H4 (cell line): Measurements from ENCODE around the gene SLC6A7. TPM values are rescaled to one million over a fixed set of nuclear protein-coding genes. Genes with fewer than 3 reads are reported as not detected.

Experiments used
- DNase-seq: peaks from one replicate; pipeline ENCODE4 v3.0.0-alpha.2; 2015; ENCODE audit warnings: low spot score
- total RNA-seq: library from RNA; depleted of rRNA; stranded (reverse); fragments of >200 nt; shearing (Covaris generic); gene quantifications from 2 replicates; pipeline ENCODE4 v1.2.3, GENCODE V29; 2014

Gene SLC6A7
- total RNA-seq, 1 experiment from 2014 or later, result not detected

DNA sequence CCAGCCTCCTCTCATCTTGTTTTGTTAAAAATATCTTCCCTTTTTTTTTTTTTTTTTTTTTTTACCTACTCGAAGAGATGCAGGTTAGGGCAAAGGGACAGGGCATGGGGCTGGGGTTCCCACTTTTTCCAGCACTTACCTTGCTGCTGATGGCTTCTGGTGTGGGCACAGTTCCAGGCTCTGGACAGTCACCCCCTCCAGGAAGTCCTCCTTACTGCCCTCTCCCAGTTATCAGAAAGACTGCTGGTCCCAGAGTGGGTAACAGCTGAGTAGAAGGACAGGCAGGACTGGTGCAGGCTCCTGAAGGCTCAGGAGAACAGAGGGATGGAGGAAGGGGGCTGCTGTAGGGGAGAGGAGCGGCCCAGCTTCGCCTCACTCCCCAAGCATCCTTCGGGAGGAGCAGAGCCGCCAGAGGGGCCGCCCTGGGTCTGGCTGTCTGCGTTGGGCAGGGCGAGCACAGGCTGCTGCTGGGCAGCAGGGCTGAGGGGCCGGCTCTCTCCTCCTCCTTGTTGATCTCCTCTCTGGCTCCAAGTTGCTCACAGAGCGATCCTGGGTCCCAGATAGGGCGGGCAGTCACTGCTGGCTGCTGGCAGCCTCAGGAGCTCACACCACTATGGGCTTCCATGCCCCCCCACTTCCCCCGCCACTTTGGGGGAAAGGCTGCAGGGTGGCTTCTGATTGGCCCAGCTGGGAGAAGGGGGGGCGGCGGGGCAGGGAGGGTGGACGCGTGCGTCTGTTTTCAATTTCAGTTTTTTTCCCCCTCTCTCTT is 34.4 kb upstream of the SLC6A7 start, which contains the start of gene PDGFRB:
PDGFRB (minus strand) TSS at position 588 of the 769 bp plus-strand sequence. CDS start 18,798 bp downstream, outside the sequence.
- DNase-seq, result peak; percentile 78

DNA sequence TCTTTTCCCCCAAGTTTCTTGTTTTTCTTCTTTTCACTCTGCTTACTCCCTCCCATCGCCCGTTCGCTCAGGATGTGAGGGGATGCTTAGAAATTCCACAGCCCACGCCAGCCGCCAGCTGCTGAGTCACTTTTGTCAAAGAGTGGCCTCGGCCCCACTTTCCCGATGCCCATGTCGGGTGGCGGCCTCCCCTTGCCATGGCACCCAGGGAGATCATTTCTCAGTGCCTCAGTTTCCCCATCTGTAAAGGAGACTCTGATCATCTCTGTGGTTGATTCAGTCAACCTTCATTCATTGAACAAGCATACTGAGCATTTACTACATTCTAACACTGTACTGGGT is 33.9 kb upstream of the SLC6A7 start:
- no peak for DNase-seq

DNA sequence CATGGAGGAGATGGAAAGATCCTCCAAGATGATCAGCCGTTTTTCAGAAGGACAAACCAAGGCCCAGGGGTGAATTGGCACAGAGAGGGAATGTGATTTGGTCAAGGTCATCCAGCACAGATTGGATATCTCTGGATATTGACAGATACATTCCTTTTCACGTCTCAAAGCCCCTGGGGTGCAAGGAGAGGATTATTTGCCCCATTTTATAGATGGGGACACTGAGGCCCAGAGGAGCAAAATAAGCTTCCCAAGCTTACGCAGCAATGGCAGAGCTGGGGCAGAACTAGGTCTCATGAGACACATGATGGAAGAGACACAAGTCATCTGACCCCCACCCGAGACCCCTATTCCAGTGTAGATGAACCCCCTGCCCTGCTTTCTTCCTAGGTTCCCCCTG is 33.3 kb upstream of the SLC6A7 start:
- no peak for DNase-seq

DNA sequence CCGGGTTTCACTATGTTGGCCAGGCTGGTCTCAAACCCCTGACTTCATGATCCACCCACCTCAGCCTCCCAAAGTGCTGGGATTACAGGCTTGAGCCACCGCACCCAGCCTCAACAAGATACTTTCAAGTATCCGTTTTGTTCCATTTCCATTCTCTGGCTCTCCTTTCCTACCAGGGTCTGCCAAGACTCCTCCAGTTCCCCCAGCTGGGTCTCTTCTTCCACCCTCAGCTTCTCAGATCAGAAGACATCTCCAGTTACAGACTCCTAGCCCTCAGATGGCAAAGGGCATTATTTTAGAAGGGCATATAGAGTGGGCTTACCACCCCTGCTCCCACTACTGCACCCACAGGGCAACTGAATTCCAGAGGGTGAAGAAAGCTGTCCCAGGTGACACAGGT is 32.7 kb upstream of the SLC6A7 start:
- no peak for DNase-seq

DNA sequence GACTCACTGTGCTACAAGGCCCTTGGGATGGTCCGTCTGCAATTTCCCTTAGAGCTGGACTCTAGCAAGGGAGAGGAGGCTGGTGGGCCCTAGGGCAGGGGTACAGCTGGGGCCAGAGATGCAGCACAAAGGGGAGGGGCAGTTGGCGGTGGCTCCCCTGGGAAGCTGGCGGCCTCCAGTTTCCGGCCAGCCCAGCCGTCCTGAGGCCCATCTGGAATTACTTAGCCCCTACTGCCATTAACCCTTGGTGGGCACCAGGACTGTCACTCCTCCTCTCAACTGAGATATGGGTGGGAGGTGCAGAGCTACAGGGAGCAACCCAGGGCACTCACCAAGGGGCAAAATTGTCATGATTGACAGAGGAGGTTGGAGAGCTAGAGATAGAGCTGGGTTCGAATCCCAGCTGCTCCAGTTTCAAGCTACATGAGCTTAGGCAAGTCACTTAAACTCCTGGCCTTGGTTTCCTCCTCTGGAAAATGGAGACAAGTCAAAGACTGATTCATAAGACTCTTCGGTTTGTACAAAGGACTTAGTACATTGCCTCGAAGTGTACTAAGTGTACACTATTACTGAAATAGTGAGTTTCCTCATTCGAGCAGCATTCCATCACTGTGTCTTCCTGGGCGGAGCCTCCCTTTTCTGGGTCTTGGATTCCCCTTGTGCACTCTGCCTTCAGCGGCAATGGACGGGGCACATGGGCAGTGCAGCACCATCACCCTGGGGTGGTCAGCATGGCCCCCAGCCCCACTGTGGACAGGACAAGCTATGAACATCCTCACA is 31.5 kb upstream of the SLC6A7 start:
- no peak for DNase-seq

DNA sequence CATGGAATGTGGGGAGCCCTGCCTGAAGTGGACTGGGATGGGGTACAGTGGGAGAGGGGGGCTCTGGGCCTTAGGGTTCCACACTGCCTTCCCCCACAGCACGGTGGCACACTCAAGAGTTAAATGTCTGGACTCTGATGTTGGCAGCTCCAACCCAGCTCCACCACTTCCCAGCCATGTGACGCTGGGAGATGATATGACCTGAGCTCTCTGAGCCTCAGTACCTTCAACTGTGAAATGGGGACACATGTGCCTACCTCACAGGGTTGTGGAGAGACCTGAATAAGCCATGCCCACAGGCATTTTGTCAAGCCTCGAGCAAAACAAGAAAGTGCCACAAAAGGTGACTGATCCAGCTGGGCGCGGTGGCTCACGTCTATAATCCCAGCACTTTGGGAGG is 30.8 kb upstream of the SLC6A7 start:
- DNase-seq, result no peak

DNA sequence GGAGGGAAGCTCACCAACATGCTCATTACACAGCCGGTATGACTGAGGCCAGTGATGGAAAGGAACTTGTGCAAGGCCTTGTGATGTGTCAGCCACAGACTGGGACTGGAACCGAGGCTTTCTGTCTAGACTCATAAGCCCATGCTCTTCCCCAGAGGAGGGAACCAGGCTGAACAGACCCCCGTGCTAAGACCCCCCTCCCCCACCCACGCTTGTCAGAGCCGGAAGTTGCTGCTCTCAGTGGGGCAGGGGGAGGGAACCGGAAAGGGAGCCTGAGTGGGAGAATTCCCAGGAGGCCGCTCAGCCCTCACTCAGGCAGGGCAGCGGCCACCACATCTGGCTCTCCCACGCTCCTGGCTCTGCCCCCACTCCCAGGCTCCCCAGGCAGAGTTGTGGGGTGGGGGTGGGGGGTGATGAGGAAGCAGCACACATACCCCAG is 30.1 kb upstream of the SLC6A7 start:
- DNase-seq, result no peak

DNA sequence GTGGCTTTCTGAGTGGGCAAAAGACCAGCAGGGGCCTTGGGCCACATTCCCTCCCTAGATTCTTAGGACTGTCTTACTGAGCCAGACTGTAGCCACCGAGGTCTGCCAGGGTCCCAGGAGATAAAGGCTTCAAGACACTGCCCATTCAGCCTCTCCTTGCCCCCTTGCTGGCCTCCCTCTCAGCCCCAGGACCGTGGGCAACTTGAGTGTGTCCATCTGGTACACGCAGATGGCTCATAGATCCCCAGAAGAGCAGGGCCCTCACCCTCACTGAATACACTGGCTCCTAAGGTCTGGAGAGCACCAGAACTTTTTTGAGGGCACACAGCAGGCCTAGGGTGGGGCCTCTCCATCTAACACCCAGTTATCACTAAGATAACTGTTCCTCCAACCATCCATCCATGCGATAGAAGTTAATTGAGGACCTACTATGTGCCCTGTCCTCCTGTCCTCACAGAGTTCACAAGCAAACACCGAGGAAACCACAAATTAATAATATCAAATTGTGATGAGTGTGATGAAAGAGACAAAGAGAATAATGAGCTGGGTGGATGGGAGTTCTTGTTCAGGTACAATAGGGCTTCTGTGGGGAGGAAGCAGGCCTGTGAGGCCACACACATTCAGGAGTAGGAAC is 29.3 kb upstream of the SLC6A7 start:
- DNase-seq, result no peak

DNA sequence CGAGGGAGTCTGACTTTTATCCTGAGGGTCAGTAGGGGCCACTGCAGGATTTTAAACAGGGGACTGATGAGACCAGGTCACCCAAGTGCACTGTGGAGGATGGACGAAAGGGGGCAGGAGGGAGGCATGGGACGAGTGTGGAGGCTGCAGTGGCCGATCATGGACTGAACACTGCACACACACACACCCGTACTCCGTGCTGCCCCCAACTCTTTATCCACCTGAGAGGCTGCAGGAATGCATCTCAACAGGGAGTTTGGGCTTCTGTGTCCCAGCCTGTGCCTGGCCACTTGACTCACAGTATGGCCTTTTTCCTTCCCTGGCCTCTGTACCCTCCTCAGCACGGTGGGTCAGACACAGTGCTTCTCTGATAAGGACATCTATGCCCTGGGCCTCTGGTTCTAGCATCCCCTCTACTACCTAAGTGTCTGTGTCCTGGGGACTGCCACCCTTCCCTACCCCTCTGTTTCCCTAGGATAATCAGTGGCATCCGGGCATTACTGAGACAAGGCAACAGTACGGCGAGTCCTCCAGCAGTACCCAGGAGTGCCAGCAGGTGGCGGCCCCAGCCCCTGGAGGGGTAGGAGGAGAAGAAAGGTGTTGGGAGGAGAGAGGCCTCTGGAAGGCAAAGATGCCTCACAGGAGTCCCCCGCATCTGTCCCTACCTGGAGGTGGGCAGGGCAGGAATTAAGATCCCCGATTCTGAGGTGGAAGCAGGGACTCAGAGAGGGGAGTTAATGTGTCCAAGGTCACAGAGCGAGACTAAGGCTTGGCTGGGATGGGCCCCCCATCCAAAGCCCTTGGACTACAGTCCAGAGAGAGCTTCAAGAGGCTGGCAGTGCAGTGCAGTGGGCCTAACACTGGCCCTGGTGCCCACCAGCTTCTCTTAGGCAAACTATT is 28.4 kb upstream of the SLC6A7 start:
- peak; percentile 66 for DNase-seq

DNA sequence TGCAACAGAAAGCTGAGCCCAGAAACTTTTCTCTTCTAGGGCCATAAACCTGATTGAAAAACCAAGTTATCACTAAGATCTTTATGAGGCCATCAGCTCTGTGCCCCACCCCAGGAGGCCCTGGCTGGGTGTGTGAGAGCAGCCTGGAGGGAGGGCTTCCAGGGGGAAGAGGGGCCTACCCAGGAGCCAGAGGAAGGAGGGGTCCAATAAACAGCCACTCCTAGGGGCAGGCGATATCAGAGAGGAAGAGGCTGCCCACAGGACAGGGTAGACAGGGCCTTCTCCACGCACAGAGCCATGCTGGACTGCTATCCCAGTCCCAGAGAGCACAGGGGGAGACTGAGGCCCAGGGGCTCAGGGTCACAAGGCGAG is 27.7 kb upstream of the SLC6A7 start:
- DNase-seq, result no peak

DNA sequence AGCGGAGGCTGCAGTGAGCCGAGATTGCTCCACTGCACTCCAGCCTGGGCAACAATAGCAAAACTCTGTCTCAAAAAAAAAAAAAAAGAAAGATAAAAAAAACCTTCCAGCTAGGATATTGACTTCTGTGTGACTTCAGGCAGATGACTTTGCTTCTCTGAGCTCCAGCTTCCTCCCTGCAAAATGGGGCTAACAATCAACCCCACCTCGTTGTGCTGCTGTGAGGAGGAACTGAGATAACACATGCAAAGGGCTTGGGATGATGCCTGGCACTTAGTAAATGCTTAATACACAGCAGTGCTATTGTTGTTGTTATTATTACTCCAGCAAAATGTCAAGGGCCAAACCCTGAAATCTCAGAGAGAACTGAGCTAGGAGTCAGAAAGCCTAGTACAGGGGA is 26.8 kb upstream of the SLC6A7 start:
- no peak for DNase-seq

DNA sequence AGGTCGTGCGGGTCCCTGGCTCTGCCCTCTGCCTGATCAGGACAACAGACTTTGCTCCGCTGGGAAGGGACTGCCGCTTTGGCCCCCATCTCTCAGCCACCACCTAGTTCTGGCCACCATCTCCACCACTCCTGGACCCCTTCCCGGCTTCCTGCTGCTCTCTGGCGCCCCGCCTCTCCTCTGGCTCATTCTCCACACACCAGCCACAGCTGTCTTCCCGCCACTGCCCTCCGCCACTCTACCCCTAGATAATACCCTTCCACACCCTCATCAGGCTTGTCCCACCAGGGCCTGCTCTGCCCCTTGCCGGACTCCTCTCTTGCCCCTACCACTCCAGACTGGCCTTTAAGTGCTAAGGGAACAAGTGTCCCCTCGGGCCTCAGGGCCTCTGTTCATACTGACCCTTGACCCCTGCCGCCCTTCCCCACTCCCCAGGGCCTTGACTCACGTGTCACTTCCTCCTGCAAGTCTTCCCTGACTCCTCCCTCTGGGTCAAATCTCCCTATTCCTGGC is 26.3 kb upstream of the SLC6A7 start:
- DNase-seq, result no peak

DNA sequence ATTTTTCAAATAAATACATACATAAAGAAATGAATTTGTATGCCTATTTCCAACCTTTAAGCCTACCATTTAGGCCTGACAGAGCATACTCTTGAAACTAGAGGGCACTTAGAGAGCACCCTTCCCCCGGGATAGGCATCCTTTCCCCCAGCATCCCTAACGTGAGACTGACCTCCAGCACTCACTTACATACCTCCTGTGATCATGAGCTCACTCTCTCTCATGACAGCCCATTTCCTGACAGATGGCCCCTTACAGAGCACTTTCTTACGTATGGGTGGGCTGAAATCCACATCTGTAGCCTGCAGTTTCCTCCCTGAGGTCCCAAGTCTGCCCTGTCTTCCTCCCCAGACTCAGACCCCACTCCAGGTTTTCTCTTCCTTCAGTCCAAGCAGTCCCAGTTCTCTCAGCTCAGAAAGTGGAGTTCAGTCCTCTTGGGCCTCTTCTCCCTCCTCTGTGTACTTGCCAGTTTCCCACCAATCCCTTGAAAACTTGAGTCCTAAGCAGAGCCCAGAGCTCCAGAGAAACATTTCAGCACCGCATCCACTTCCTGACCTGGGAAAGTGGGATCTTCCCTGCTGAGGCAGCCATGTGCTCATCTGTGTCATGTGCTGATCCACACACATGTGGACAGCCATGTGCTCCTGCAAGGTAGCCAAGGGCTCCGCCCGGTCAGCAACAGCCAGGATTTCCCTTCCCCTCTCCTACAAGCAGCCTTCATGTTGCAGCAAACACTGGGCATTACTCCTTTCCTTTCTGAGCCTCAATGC is 25.5 kb upstream of the SLC6A7 start:
- DNase-seq, result no peak

DNA sequence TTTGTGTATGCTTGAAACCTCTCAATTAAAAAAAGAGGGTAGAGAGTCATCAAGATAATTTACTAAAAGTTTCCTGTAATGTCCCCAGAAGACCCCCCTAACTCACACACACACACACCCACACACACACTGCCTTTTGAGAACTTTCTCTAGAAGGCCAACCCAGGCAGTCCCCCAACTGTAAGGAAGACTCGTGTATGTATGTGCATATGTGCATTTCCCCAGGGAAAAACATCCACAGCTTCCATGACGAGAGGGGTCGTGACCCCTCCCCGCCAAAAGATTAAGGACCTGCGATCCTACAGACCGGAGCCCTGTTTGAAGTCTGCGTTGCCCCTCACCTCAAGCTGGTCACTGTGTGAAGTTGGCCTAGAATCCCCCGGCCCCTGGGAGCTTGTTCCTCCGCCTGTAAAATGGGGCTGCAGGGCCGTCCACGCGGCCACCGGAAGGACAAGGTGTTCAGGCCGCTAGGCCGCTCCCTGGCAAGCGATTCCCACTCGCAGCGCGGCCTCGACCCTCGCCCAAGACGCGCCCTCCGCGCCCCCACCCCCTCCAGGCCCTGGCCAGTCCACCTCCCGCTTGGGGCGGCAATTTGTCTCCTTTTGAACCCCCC is 23.7 kb upstream of the SLC6A7 start:
- DNase-seq, result no peak

DNA sequence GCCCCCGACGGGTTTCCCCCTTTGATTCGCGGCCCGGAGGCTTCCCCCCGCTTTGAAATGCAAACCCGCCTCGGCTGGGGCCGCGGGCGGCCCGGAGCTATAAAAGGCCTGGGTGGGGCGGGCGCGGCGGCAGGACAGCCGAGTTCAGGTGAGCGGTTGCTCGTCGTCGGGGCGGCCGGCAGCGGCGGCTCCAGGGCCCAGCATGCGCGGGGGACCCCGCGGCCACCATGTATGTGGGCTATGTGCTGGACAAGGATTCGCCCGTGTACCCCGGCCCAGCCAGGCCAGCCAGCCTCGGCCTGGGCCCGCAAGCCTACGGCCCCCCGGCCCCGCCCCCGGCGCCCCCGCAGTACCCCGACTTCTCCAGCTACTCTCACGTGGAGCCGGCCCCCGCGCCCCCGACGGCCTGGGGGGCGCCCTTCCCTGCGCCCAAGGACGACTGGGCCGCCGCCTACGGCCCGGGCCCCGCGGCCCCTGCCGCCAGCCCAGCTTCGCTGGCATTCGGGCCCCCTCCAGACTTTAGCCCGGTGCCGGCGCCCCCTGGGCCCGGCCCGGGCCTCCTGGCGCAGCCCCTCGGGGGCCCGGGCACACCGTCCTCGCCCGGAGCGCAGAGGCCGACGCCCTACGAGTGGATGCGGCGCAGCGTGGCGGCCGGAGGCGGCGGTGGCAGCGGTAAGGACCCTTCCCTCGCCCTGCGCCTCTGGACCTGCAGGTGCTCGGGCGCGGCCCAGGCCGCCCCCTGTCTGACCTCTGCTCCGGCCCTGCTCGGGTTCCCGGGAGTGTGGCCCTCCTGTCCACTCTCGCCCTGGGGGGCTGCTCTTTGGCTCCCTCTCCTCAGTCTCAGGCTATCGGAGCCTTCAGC is 23.0 kb upstream of the SLC6A7 start, which contains the start of gene CDX1:
CDX1 (plus strand) TSS at position 129 of the 862 bp plus-strand sequence; CDS start at position 228, 99 bp downstream.
- no peak for DNase-seq

DNA sequence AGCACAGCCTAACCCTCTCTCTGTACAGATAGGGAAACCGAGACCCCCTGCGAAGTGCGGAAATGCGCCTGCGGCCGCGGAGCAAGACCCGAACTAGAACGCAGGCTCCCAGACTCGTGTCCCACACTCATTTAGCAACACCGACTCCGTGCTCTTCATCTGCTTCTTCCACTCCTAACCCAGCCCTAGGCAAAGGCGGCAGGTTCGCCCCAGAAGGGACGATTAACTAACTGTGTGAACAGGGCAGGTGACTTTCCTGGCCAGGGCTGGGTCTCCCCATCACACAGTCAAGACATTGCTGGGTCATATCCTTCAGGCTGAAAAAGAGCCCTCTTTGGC is 22.4 kb upstream of the SLC6A7 start:
- DNase-seq, result no peak

DNA sequence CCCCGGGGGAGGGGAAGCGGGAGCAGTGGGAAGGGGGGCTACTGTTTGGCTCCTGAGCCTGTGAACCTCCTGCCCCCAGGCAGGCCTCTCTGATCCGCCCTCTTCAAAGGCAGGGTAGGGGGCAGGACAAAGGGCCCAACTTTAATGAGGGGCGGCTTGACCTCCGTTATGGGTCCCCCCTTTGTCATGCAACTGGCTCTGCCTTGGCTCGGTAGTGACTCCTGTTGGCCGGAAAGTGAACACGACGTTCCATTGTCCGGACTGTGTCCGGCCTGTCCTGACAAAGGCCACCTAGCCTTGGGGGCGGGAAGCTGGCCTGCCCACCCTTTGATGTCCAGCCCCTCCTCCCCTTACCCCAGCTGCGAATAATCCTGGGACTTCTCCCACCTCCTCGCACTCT is 22.0 kb upstream of the SLC6A7 start:
- DNase-seq, result no peak

DNA sequence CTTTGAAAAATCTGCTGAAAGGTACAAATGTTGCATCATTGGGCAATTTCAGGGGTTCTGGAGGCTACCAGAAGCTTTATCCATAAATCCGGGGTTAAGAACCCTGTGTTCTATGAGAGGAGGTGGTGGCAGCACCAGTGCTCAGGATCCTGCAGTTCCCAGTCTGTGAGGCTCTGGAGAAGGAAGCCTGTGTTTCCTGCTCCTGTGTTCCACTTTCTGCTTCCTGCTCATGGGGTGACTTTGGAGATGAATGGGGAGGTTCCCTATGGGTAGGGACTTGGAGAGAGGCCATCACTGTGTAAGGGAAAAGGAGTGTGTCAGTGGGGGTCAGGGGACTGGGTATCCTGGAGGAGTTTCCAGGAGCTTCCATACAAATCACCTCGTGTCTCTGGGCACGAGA is 21.0 kb upstream of the SLC6A7 start:
- no peak for DNase-seq

DNA sequence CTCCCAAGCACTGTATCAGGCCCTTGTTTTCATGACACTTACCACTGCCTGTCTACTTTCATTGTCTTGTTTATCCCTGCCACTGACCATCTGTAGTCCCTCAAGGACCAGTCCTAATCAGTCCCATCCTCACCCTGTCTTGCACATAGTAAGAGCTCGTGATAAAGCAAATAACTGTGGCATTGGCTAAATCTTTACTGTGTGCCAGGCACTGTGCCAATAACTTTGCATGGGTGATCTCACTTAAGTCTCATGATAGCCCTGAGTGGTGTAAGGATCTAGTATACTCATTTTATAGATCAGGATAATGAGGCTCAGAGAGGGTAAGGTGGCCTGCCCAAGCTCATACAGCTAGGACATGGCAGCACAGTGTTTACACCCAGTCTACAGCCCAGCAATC is 17.7 kb upstream of the SLC6A7 start:
- DNase-seq, result no peak
